Common myeloid progenitor, CD34-positive (primary cell): ENCODE results near the gene SAMD4A.
A peak's percentile ranks its signal among the peaks of the same experiment; 100 is the strongest.

ENCODE experiments used
- CTCF ChIA-PET: fragments of 350-600 bp; sonication (Branson Sonifier 250); formaldehyde crosslinking; loops from one replicate; lab custom pipeline; 2021; ENCODE audit warnings: antibody characterized with exemption; lab: Charles Lee
- POLR2A ChIA-PET: fragments of 350-600 bp; sonication (Branson Sonifier 250); formaldehyde crosslinking; loops from one replicate; lab custom pipeline; 2021; ENCODE audit warnings: antibody characterized with exemption; lab: Charles Lee
- DNase-seq, 3 donors: peaks; one replicate each; pipeline versions ENCODE4 v3.0.0 to v3.0.0-alpha.2; 2013
- H3K27ac ChIP-seq, 2 experiments: 1 replicate in 1 of 2; 2 replicates in 1 of 2; pipeline ENCODE4 v1.7.0; 2013; ENCODE audit warnings: inconsistent platforms in 2 of 2, low read length in 2 of 2, mild to moderate bottlenecking in 2 of 2, low read depth in 1 of 2, moderate library complexity in 1 of 2; ENCODE audit not compliant: severe bottlenecking in 2 of 2, insufficient read depth in 1 of 2, poor library complexity in 1 of 2
- H3K27me3 ChIP-seq, 5 experiments: replicated peaks in 2 of 5; 1 replicate in 3 of 5; 2 replicates in 2 of 5; pipeline versions ENCODE4 v1.6.1 to v1.7.0; 2013; ENCODE audit warnings: low read length in 4 of 5, mild to moderate bottlenecking in 2 of 5, moderate library complexity in 2 of 5, inconsistent platforms in 1 of 5; ENCODE audit not compliant: insufficient read depth in 5 of 5, control insufficient read depth in 4 of 5
- H3K36me3 ChIP-seq, 4 experiments: 1 replicate in 2 of 4; 2 replicates in 2 of 4; pipeline versions ENCODE4 v1.6.1 to v1.7.0; 2013; ENCODE audit warnings: low read length in 3 of 4, control low read depth in 1 of 4, mild to moderate bottlenecking in 1 of 4; ENCODE audit not compliant: control insufficient read depth in 4 of 4, insufficient read depth in 4 of 4
- H3K4me1 ChIP-seq, 4 experiments: 1 replicate in 3 of 4; 2 replicates in 1 of 4; pipeline versions ENCODE4 v1.6.1 to v1.7.1; 2013; ENCODE audit warnings: low read length in 3 of 4, mild to moderate bottlenecking in 3 of 4, control low read depth in 1 of 4, inconsistent platforms in 1 of 4, moderate library complexity in 1 of 4; ENCODE audit not compliant: control insufficient read depth in 4 of 4, insufficient read depth in 4 of 4; ENCODE audit errors: control extremely low read depth in 1 of 4
- H3K4me3 ChIP-seq, 7 experiments: 1 replicate in 4 of 7; 2 replicates in 3 of 7; pipeline versions ENCODE4 v1.5.1 to v1.7.0; 2013; ENCODE audit warnings: mild to moderate bottlenecking in 7 of 7, low read length in 6 of 7, moderate library complexity in 6 of 7, inconsistent platforms in 2 of 7, low read depth in 2 of 7, control low read depth in 1 of 7; ENCODE audit not compliant: insufficient read depth in 4 of 7, control insufficient read depth in 1 of 7; ENCODE audit errors: extremely low read depth in 1 of 7
- H3K9me3 ChIP-seq, 5 experiments: 1 replicate in 4 of 5; 2 replicates in 1 of 5; pipeline versions ENCODE4 v1.6.1 to v1.7.1; 2013; ENCODE audit warnings: low read length in 4 of 5, mild to moderate bottlenecking in 2 of 5, inconsistent platforms in 1 of 5, low read depth in 1 of 5, moderate library complexity in 1 of 5; ENCODE audit not compliant: control insufficient read depth in 4 of 5, insufficient read depth in 2 of 5; ENCODE audit errors: control extremely low read depth in 1 of 5
- WGBS: methylation state at CpG from one replicate; pipeline ENCODE4 v1.1.5; 2013; ENCODE audit not compliant: insufficient coverage; 5-methylcytosine and 5-hydroxymethylcytosine counted together

The SAMD4A gene

GRCh38 chr14:54812617-54813016, 245.7 kb downstream of the SAMD4A start:
- ChIA-PET POLR2A (no interaction called here), CTCF (interaction anchor here (0.7 to 3.4 kb wide), 10 partner anchors 8 to 247 kb away, joined by 3 to 14 read pairs (median 4); no protein-coding TSS in a partner anchor)
- H3K27me3 ChIP-seq: no peaks in the 10 kb centered on the region
- no peaks in the 10 kb centered on the region for H3K36me3 ChIP-seq
- WGBS: 100% methylated on average over 3 of the region's 6 CpGs
- H3K9me3 ChIP-seq: no peaks in the 10 kb centered on the region
- no peak overlapping the region for H3K4me3 ChIP-seq
- H3K27ac ChIP-seq: no peak overlapping the region
- DNase-seq: no peak
- no peaks in the 10 kb centered on the region for H3K4me1 ChIP-seq

- CTCF ChIA-PET: interaction anchor here (0.9 to 3.4 kb wide), 10 partner anchors 9 to 248 kb away, joined by 3 to 14 read pairs (median 4); no protein-coding TSS in a partner anchor
- WGBS: 100% methylated on average over 2 of the region's 2 CpGs
- H3K4me3 ChIP-seq: no peak overlapping the region
- H3K27ac ChIP-seq: no peak overlapping the region
- H3K36me3 ChIP-seq: no peaks in the 10 kb centered on the region
- POLR2A ChIA-PET: no interaction called here
- no peak for DNase-seq
- no peaks in the 10 kb centered on the region for H3K4me1 ChIP-seq
- H3K9me3 ChIP-seq: no peaks in the 10 kb centered on the region
- no peaks in the 10 kb centered on the region for H3K27me3 ChIP-seq
These were observed 246.2 kb downstream of the SAMD4A start for GRCh38 chr14:54813081-54813480.

- H3K9me3 ChIP-seq: no peaks in the 10 kb centered on the region
- no peak overlapping the region for H3K4me3 ChIP-seq
- ChIA-PET POLR2A (no interaction called here), CTCF (interaction anchor here (1.2 to 8.8 kb wide), 7 partner anchors 7 to 249 kb away, joined by 3 to 62 read pairs (median 7); no protein-coding TSS in a partner anchor)
- H3K36me3 ChIP-seq: no peaks in the 10 kb centered on the region
- no peaks in the 10 kb centered on the region for H3K4me1 ChIP-seq
- no peaks in the 10 kb centered on the region for H3K27me3 ChIP-seq
- no peak overlapping the region for H3K27ac ChIP-seq
- DNase-seq: peak in 2 of 3 donors; percentile 21 to 25
- 100% methylated on average over 1 of the region's 5 CpGs for WGBS
These were observed 247.1 kb downstream of the SAMD4A start for GRCh38 chr14:54814076-54814475.

GRCh38 chr14:54815016-54815415, 248.1 kb downstream of the SAMD4A start:
- WGBS: 97% methylated on average over 11 of the region's 12 CpGs
- H3K4me3 ChIP-seq: no peak overlapping the region
- H3K36me3 ChIP-seq: no peaks in the 10 kb centered on the region
- no peak for DNase-seq
- H3K27ac ChIP-seq: no peak overlapping the region
- peaks cover 0 to 1% (median 0%) of the 10 kb centered on the region in 5 experiments for H3K27me3 ChIP-seq
- POLR2A ChIA-PET: no interaction called here
- CTCF ChIA-PET: interaction anchor here (1.3 to 8.8 kb wide), 3 partner anchors 8 to 21 kb away, joined by 3 to 62 read pairs (median 14); no protein-coding TSS in a partner anchor
- H3K4me1 ChIP-seq: no peaks in the 10 kb centered on the region
- no peaks in the 10 kb centered on the region for H3K9me3 ChIP-seq

GRCh38 chr14:54815515-54815914, 248.6 kb downstream of the SAMD4A start:
- Histone ChIP-seq H3K27ac (no peak overlapping the region), H3K9me3 (no peaks in the 10 kb centered on the region), H3K4me3 (no peak overlapping the region), H3K27me3 (peaks cover 0 to 4% (median 0%) of the 10 kb centered on the region in 5 experiments), H3K36me3 (no peaks in the 10 kb centered on the region), H3K4me1 (no peaks in the 10 kb centered on the region)
- ChIA-PET CTCF (interaction anchor here (1.3 to 8.8 kb wide), 2 partner anchors 9 to 21 kb away, joined by 3 to 62 read pairs; no protein-coding TSS in a partner anchor), POLR2A (no interaction called here)
- no peak for DNase-seq
- 96% methylated on average over 6 of the region's 6 CpGs for WGBS

GRCh38 chr14:54816450-54816849, 249.5 kb downstream of the SAMD4A start:
- H3K4me3 ChIP-seq: no peak overlapping the region
- DNase-seq: no peak
- POLR2A ChIA-PET: interaction anchor here (0.7 kb wide), 1 partner anchor 41 kb away, joined by 3 read pairs; no protein-coding TSS in a partner anchor
- no peak overlapping the region for H3K27ac ChIP-seq
- no peaks in the 10 kb centered on the region for H3K4me1 ChIP-seq
- H3K9me3 ChIP-seq: no peaks in the 10 kb centered on the region
- peaks cover 0 to 4% (median 0%) of the 10 kb centered on the region in 5 experiments for H3K27me3 ChIP-seq
- H3K36me3 ChIP-seq: no peaks in the 10 kb centered on the region
- CTCF ChIA-PET: interaction anchor here (0.5 to 8.8 kb wide), 4 partner anchors 9 to 50 kb away, joined by 3 to 62 read pairs (median 3); no protein-coding TSS in a partner anchor
- 83% methylated on average over 1 of the region's 1 CpG for WGBS

- POLR2A ChIA-PET: interaction anchor here (0.6 kb wide), 1 partner anchor 398 kb away, joined by 3 read pairs; no protein-coding TSS in a partner anchor
- DNase-seq: no peak
- H3K36me3 ChIP-seq: no peaks in the 10 kb centered on the region
- no peaks in the 10 kb centered on the region for H3K9me3 ChIP-seq
- H3K4me1 ChIP-seq: no peaks in the 10 kb centered on the region
- no peak overlapping the region for H3K4me3 ChIP-seq
- CTCF ChIA-PET: interaction anchor here (0.9 to 8.8 kb wide), 4 partner anchors 8 to 49 kb away, joined by 3 to 62 read pairs (median 3); no protein-coding TSS in a partner anchor
- WGBS: 95% methylated on average over 4 of the region's 5 CpGs
- H3K27ac ChIP-seq: no peak overlapping the region
- H3K27me3 ChIP-seq: peaks cover 0 to 4% (median 0%) of the 10 kb centered on the region in 5 experiments
These were observed 250.6 kb downstream of the SAMD4A start for GRCh38 chr14:54817506-54817905.
